Common myeloid progenitor, CD34-positive (primary cell): ENCODE data around the gene RAP1GAP2.

Experiments used
- CTCF ChIA-PET: fragments of 350-600 bp; sonication (Branson Sonifier 250); formaldehyde crosslinking; loops from one replicate; lab custom pipeline; 2021; ENCODE audit warnings: antibody characterized with exemption; lab: Charles Lee
- POLR2A ChIA-PET: fragments of 350-600 bp; sonication (Branson Sonifier 250); formaldehyde crosslinking; loops from one replicate; lab custom pipeline; 2021; ENCODE audit warnings: antibody characterized with exemption; lab: Charles Lee
- DNase-seq, 3 donors: peaks; one replicate each; pipeline versions ENCODE4 v3.0.0 to v3.0.0-alpha.2; 2013
- H3K27ac ChIP-seq, 2 experiments: 1 replicate in 1 of 2; 2 replicates in 1 of 2; pipeline ENCODE4 v1.7.0; 2013; ENCODE audit warnings: inconsistent platforms in 2 of 2, low read length in 2 of 2, mild to moderate bottlenecking in 2 of 2, low read depth in 1 of 2, moderate library complexity in 1 of 2; ENCODE audit not compliant: severe bottlenecking in 2 of 2, insufficient read depth in 1 of 2, poor library complexity in 1 of 2
- H3K27me3 ChIP-seq, 5 experiments: replicated peaks in 2 of 5; 1 replicate in 3 of 5; 2 replicates in 2 of 5; pipeline versions ENCODE4 v1.6.1 to v1.7.0; 2013; ENCODE audit warnings: low read length in 4 of 5, mild to moderate bottlenecking in 2 of 5, moderate library complexity in 2 of 5, inconsistent platforms in 1 of 5; ENCODE audit not compliant: insufficient read depth in 5 of 5, control insufficient read depth in 4 of 5
- H3K36me3 ChIP-seq, 4 experiments: 1 replicate in 2 of 4; 2 replicates in 2 of 4; pipeline versions ENCODE4 v1.6.1 to v1.7.0; 2013; ENCODE audit warnings: low read length in 3 of 4, control low read depth in 1 of 4, mild to moderate bottlenecking in 1 of 4; ENCODE audit not compliant: control insufficient read depth in 4 of 4, insufficient read depth in 4 of 4
- H3K4me1 ChIP-seq, 4 experiments: 1 replicate in 3 of 4; 2 replicates in 1 of 4; pipeline versions ENCODE4 v1.6.1 to v1.7.1; 2013; ENCODE audit warnings: low read length in 3 of 4, mild to moderate bottlenecking in 3 of 4, control low read depth in 1 of 4, inconsistent platforms in 1 of 4, moderate library complexity in 1 of 4; ENCODE audit not compliant: control insufficient read depth in 4 of 4, insufficient read depth in 4 of 4; ENCODE audit errors: control extremely low read depth in 1 of 4
- H3K4me3 ChIP-seq, 7 experiments: 1 replicate in 4 of 7; 2 replicates in 3 of 7; pipeline versions ENCODE4 v1.5.1 to v1.7.0; 2013; ENCODE audit warnings: mild to moderate bottlenecking in 7 of 7, low read length in 6 of 7, moderate library complexity in 6 of 7, inconsistent platforms in 2 of 7, low read depth in 2 of 7, control low read depth in 1 of 7; ENCODE audit not compliant: insufficient read depth in 4 of 7, control insufficient read depth in 1 of 7; ENCODE audit errors: extremely low read depth in 1 of 7
- H3K9me3 ChIP-seq, 5 experiments: 1 replicate in 4 of 5; 2 replicates in 1 of 5; pipeline versions ENCODE4 v1.6.1 to v1.7.1; 2013; ENCODE audit warnings: low read length in 4 of 5, mild to moderate bottlenecking in 2 of 5, inconsistent platforms in 1 of 5, low read depth in 1 of 5, moderate library complexity in 1 of 5; ENCODE audit not compliant: control insufficient read depth in 4 of 5, insufficient read depth in 2 of 5; ENCODE audit errors: control extremely low read depth in 1 of 5
- WGBS: methylation state at CpG from one replicate; pipeline ENCODE4 v1.1.5; 2013; ENCODE audit not compliant: insufficient coverage; 5-methylcytosine and 5-hydroxymethylcytosine counted together

Gene RAP1GAP2

DNA sequence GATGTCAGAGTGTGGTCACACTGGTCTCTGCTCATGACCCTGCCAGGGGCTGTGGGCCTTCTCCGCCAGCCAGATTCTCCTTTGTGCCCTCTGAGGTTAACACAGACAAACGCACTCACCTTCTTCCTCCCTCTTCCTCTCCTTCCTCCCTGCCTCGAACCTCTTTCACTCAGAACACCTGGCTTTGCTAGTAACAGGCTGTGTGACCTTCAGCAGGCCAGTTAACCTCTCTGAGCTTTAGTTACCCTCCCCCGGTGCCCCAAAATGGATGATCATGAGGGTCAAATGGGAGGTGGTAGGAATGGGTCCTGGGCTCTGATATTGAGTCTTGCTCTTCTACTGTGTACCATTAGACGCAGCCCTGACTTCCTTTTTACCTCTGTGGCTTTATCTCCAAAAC lies 140.1 kb downstream of the RAP1GAP2 start:
- WGBS, result 50% methylated on average over 4 of the region's 5 CpGs
- Histone ChIP-seq H3K9me3 (no peaks in the 10 kb centered on the region), H3K27ac (no peak overlapping the region), H3K36me3 (peaks cover 0 to 6% (median 4%) of the 10 kb centered on the region in 4 experiments), H3K4me1 (peaks cover 0 to 18% (median 14%) of the 10 kb centered on the region in 4 experiments), H3K4me3 (no peak overlapping the region), H3K27me3 (no peaks in the 10 kb centered on the region)
- CTCF ChIA-PET, result interaction anchor here (1.3 kb wide), 1 partner anchor 77 kb away, joined by 5 read pairs; no protein-coding TSS in a partner anchor
- DNase-seq, result no peak
- POLR2A ChIA-PET, result no interaction called here

DNA sequence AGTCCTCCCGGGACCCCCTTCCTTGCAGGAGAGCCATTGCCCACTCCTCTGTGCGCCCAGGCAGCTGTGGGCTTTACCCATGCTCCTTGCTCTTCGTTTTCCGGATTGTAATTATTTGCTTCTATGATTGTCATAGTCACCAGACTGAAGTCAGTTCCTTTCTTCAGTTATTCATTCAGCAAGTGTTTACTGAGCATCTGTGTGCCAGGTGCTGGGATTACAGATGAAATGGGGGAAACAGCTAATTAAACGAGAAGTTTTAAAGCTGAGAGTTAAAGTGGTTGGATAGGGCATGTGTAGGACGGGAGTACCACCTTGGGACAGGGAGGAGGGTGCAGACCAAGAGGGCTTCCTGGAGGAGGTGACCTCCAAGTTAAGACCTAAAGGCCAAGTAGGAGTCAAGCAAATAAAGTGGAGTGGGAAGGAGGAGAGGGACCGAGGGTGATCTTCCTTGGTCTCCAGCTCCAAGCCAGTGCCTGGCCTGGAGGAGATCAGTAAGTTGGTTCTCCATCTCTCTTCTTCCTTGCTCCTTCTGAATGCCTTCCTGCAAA lies 140.6 kb downstream of the RAP1GAP2 start:
- 98% methylated on average over 7 of the region's 7 CpGs for WGBS
- CTCF ChIA-PET, result interaction anchor here (1.0 to 1.3 kb wide), 3 partner anchors 11 to 76 kb away, joined by 3 to 5 read pairs (median 4); no protein-coding TSS in a partner anchor
- no peak for DNase-seq
- Histone ChIP-seq H3K9me3 (no peaks in the 10 kb centered on the region), H3K27me3 (no peaks in the 10 kb centered on the region), H3K27ac (no peak overlapping the region), H3K4me1 (peaks cover 0 to 16% (median 14%) of the 10 kb centered on the region in 4 experiments), H3K4me3 (no peak overlapping the region), H3K36me3 (peaks cover 0 to 6% (median 4%) of the 10 kb centered on the region in 4 experiments)
- POLR2A ChIA-PET, result no interaction called here

DNA sequence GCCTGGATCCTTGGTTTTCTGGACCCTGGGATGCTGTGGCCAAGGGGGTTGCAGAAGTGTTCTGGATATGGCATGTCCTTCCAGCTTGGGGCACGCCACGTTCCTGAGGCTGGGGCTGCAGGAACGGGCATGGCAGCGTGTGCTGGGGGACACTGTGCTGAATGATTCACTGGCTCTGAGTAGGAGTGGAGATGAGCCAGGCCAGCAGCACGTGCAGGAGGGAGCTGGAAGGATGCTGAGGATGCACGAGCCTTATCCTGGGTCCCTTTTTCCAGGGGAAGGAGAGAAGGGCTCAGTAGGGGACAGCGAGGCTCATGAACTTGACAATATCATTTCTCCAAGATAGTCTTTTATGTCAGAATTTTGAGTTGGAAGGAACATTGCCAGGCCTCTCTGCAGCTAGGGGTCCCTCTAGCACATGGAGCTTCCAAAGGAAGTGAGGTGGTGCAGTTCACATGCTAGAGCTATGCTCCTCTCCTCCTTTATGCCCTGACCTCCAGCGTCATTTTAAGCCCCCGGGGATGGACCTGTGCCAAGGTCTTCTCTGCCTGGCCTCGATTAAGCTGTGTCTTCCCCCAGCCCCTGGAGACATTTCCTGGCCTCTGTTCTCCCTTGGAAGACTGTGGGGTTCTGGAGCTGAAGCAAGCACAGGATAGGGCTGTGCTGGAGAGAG lies 141.2 kb downstream of the RAP1GAP2 start:
- Histone ChIP-seq H3K9me3 (no peaks in the 10 kb centered on the region), H3K27me3 (no peaks in the 10 kb centered on the region), H3K4me3 (no peak overlapping the region), H3K4me1 (peaks cover 0 to 16% (median 14%) of the 10 kb centered on the region in 4 experiments), H3K36me3 (peaks cover 0 to 6% (median 4%) of the 10 kb centered on the region in 4 experiments), H3K27ac (no peak overlapping the region)
- ChIA-PET POLR2A (no interaction called here), CTCF (interaction anchor here (1.0 to 1.7 kb wide), 6 partner anchors 11 to 89 kb away, joined by 3 to 5 read pairs (median 4); no protein-coding TSS in a partner anchor)
- WGBS, result 86% methylated on average over 7 of the region's 10 CpGs
- no peak for DNase-seq

DNA sequence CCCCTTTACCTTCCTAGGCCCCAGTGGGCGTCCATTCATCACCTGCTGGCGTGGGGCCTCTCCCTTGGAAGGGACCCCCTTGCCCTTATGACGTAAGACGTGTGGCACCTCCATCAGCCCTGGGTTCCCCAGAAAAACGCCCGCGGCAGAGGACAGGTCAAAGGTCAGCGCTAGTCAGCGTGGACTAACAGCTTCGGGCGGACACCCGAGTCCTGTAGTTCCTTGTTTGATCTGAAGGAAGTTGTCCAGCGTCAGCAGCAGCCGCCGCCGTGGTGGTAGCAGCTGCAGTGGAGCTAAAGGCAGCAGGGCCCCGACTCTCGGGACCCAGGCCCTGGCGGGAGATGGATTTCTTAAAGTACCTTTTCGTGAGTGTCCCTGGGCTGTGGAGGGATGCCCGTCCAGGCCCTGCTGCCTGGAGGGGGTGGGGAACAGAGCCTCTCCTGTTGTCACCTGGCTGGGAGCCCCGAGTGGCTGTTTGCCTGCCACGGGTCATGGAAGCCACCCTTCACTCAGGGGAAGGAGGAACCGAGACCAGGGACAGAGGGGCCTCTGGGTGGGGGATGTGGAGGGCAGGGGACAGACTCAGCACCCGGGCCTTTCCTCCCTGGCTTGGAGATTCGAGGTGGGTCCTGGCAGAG lies 143.6 kb downstream of the RAP1GAP2 start:
- no peaks in the 10 kb centered on the region for H3K9me3 ChIP-seq
- H3K27ac ChIP-seq, result no peak overlapping the region
- no peak overlapping the region for H3K4me3 ChIP-seq
- CTCF ChIA-PET, result no interaction called here
- 93% methylated on average over 25 of the region's 26 CpGs for WGBS
- peaks cover 0 to under 1% (median 0%) of the 10 kb centered on the region in 4 experiments for H3K36me3 ChIP-seq
- no peaks in the 10 kb centered on the region for H3K27me3 ChIP-seq
- H3K4me1 ChIP-seq, result peaks cover 0 to 26% (median 16%) of the 10 kb centered on the region in 4 experiments
- POLR2A ChIA-PET, result no interaction called here
- no peak for DNase-seq

DNA sequence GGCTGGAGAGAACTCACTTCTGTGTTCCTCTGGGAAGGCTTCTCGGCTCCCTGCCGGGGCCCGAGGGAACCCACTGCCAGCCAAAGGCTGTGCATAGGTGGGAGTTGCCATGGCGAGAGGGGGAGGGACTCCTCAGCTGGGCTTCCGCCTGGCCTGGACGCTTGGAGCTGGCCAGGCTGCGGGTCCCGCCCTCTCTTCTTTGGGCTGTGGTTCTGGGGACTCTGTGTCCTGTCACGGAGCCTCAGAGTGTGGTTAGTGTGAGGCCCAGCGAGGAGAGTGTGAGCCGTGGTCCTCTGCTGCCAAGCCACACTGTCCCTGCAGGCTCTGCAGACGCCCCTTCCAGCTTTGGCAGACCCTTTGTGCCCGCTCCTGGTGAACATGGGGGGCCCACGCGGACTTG lies 144.1 kb downstream of the RAP1GAP2 start:
- H3K4me1 ChIP-seq, result peaks cover 0 to 22% (median 15%) of the 10 kb centered on the region in 4 experiments
- no peaks in the 10 kb centered on the region for H3K27me3 ChIP-seq
- no peak for DNase-seq
- WGBS, result 99% methylated on average over 8 of the region's 15 CpGs
- POLR2A ChIA-PET, result no interaction called here
- H3K36me3 ChIP-seq, result no peaks in the 10 kb centered on the region
- no peaks in the 10 kb centered on the region for H3K9me3 ChIP-seq
- H3K4me3 ChIP-seq, result no peak overlapping the region
- CTCF ChIA-PET, result no interaction called here
- no peak overlapping the region for H3K27ac ChIP-seq

DNA sequence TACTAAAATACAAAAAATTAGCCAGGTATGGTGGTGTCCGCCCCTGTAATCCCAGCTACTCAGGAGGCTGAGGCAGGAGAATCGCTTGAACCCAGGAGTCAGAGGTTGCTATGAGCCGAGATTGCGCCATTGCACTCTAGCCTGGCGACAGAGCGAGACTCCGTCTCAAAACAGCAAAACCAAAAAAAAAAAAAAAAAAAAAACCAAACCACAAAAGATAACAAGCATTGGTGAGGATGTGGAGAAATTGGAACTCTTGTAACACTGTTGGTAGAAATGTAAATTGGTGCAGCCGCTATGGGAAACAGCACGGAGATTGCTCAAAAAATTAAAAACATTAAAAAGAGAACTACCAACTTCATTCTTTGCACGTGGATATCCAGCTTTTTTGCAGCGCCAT lies 147.7 kb downstream of the RAP1GAP2 start:
- Histone ChIP-seq H3K9me3 (no peaks in the 10 kb centered on the region), H3K27me3 (no peaks in the 10 kb centered on the region), H3K4me3 (peak overlapping the region in 1 of 7 experiments; percentile 23), H3K27ac (no peak overlapping the region), H3K36me3 (peaks cover 0 to 4% (median 0%) of the 10 kb centered on the region in 4 experiments), H3K4me1 (peaks cover 0 to 10% (median 3%) of the 10 kb centered on the region in 4 experiments)
- POLR2A ChIA-PET, result interaction anchor here (0.6 kb wide), 1 partner anchor 26 kb away, joined by 3 read pairs; no protein-coding TSS in a partner anchor
- peak; percentile 27 to 68 (median 63) for DNase-seq
- CTCF ChIA-PET, result interaction anchor here (0.9 to 1.2 kb wide), 3 partner anchors 10 to 19 kb away, joined by 3 to 4 read pairs (median 4); no protein-coding TSS in a partner anchor
- WGBS, result 81% methylated on average over 4 of the region's 11 CpGs
